Measurements from ENCODE around the gene N4BP2L1.

N4BP2L1 gene

DNA sequence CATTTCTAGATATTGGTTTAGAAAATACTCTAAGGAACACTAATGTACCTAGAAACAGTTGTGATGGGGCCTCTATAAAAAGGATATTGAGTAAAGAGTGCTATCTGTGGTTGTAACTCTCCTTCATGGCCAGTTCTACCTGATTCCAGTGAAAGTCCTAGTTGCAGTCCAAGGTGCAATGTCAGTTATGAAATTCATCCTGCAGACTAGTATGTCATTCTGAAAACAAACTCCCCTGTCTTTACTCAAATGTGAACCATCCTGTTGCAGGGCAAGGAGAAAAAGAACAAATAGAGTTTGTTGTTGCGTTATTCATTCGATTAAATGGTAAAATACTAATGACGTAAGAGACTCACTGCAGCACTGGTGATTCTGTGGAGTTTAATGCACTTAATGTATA is 18.3 kb upstream of the N4BP2L1 start:
- H2AFZ ChIP-seq (ENCODE audit: low read depth, low read length, severe bottlenecking) = no peak overlapping the region

DNA sequence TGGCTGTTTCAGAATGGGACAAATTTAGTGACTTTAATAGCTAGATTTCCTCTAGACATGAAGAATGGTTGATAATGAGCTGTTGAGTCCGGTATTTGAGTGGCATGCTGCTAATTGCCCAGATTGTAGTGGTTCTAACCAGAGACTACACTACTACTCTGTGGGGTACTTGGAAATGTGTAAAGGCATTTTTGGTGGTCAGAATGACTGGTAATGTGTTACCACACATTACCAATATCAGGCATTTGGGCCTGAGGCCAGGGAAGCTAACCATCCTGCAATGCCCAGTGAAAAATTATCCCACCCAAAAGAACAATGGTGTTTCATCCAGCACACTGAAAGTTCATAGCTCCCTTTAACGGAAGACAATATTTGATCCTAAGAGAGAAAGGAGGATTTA is 17.5 kb upstream of the N4BP2L1 start:
- no peaks in the 10 kb centered on the region for H3K36me3 ChIP-seq (ENCODE audit: low read length)
- no peaks in the 10 kb centered on the region for H3K9me2 ChIP-seq (replicated peaks; ENCODE audit: insufficient read depth, low read length)
- H3K4me2 ChIP-seq (ENCODE audit: low read depth, low read length, poor library complexity, severe bottlenecking) = no peak overlapping the region
- H3K9ac ChIP-seq (ENCODE audit: low read length) = no peak overlapping the region
- no peaks in the 10 kb centered on the region for H3F3A ChIP-seq (ENCODE audit: insufficient read depth)
- no peak overlapping the region for H2AFZ ChIP-seq (ENCODE audit: low read depth, low read length, severe bottlenecking)
- H3K27me3 ChIP-seq (ENCODE audit: low read length) = no peaks in the 10 kb centered on the region
- no peaks in the 10 kb centered on the region for H3K9me3 ChIP-seq (ENCODE audit: insufficient read depth, low read length)
- no peak overlapping the region for H3K27ac ChIP-seq (ENCODE audit: low read depth, low read length)
- no peak for TF ChIP-seq EZH2phosphoT487 (conservative IDR thresholded peaks at IDR 0.05; ENCODE audit: low read length)
- TF ChIP-seq, protein P1, sequence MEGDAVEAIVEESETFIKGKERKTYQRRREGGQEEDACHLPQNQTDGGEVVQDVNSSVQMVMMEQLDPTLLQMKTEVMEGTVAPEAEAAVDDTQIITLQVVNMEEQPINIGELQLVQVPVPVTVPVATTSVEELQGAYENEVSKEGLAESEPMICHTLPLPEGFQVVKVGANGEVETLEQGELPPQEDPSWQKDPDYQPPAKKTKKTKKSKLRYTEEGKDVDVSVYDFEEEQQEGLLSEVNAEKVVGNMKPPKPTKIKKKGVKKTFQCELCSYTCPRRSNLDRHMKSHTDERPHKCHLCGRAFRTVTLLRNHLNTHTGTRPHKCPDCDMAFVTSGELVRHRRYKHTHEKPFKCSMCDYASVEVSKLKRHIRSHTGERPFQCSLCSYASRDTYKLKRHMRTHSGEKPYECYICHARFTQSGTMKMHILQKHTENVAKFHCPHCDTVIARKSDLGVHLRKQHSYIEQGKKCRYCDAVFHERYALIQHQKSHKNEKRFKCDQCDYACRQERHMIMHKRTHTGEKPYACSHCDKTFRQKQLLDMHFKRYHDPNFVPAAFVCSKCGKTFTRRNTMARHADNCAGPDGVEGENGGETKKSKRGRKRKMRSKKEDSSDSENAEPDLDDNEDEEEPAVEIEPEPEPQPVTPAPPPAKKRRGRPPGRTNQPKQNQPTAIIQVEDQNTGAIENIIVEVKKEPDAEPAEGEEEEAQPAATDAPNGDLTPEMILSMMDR (IDR thresholded peaks at IDR 0.05; ENCODE audit: insufficient read depth, low read length, poor library complexity, severe bottlenecking) = no peak
- H3K79me2 ChIP-seq (ENCODE audit: insufficient read depth, low read length) = no peaks in the 10 kb centered on the region
- no peak overlapping the region for H3K4me3 ChIP-seq (ENCODE audit: insufficient read depth, low read length, poor library complexity, severe bottlenecking)
- no peaks in the 10 kb centered on the region for H4K20me1 ChIP-seq (ENCODE audit: low read depth, low read length)

More for the DNA sequence above, 18.3 kb upstream of the N4BP2L1 start:
- Histone ChIP-seq H3K9me2 (replicated peaks; ENCODE audit: insufficient read depth, low read length) (no peaks in the 10 kb centered on the region), H3K27ac (ENCODE audit: low read depth, low read length) (no peak overlapping the region), H3K9me3 (ENCODE audit: insufficient read depth, low read length) (no peaks in the 10 kb centered on the region), H3F3A (ENCODE audit: insufficient read depth) (no peaks in the 10 kb centered on the region), H3K4me2 (ENCODE audit: low read depth, low read length, poor library complexity, severe bottlenecking) (no peak overlapping the region), H4K20me1 (ENCODE audit: low read depth, low read length) (no peaks in the 10 kb centered on the region), H3K79me2 (ENCODE audit: insufficient read depth, low read length) (no peaks in the 10 kb centered on the region), H3K36me3 (ENCODE audit: low read length) (no peaks in the 10 kb centered on the region), H3K9ac (ENCODE audit: low read length) (no peak overlapping the region), H3K4me3 (ENCODE audit: insufficient read depth, low read length, poor library complexity, severe bottlenecking) (no peak overlapping the region), H3K27me3 (ENCODE audit: low read length) (no peaks in the 10 kb centered on the region)
- no peak for TF ChIP-seq EZH2phosphoT487 (conservative IDR thresholded peaks at IDR 0.05; ENCODE audit: low read length)
- TF ChIP-seq, protein P1 (IDR thresholded peaks at IDR 0.05; ENCODE audit: insufficient read depth, low read length, poor library complexity, severe bottlenecking) = no peak

DNA sequence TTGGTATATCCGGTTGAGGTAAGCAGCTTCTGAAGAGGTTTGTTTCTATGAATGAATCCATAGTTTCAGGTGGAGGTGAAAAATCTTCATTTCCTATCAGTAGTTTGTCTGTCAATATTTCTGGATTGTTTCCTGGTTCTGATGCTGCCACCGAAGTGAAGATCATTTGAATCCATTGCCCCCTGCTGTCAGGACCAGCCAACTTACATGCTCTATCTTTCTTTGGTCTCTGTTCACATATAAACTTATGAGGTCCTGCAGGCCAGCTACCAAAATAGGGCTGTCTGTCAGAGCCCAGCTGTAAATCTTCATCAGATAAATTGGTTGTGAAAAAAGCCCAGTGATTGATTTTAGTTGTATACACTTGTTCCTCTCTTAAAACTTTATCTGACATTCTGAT is 15.2 kb upstream of the N4BP2L1 start:
- peak overlapping the region; percentile 1 for H2AFZ ChIP-seq (ENCODE audit: low read depth, low read length, severe bottlenecking)

More for the DNA sequence above, 15.2 kb upstream of the N4BP2L1 start:
- no peaks in the 10 kb centered on the region for H3K9me2 ChIP-seq (replicated peaks; ENCODE audit: insufficient read depth, low read length)
- TF ChIP-seq EZH2phosphoT487 (conservative IDR thresholded peaks at IDR 0.05; ENCODE audit: low read length) = no peak
- TF ChIP-seq, protein P1 (IDR thresholded peaks at IDR 0.05; ENCODE audit: insufficient read depth, low read length, poor library complexity, severe bottlenecking) = peak; percentile 32
- no peak overlapping the region for H3K27ac ChIP-seq (ENCODE audit: low read depth, low read length)
- no peaks in the 10 kb centered on the region for H3K36me3 ChIP-seq (ENCODE audit: low read length)
- no peaks in the 10 kb centered on the region for H3F3A ChIP-seq (ENCODE audit: insufficient read depth)
- no peaks in the 10 kb centered on the region for H4K20me1 ChIP-seq (ENCODE audit: low read depth, low read length)
- H3K4me3 ChIP-seq (ENCODE audit: insufficient read depth, low read length, poor library complexity, severe bottlenecking) = no peak overlapping the region
- no peaks in the 10 kb centered on the region for H3K27me3 ChIP-seq (ENCODE audit: low read length)
- H3K4me2 ChIP-seq (ENCODE audit: low read depth, low read length, poor library complexity, severe bottlenecking) = no peak overlapping the region
- H3K9ac ChIP-seq (ENCODE audit: low read length) = no peak overlapping the region
- no peaks in the 10 kb centered on the region for H3K9me3 ChIP-seq (ENCODE audit: insufficient read depth, low read length)
- no peaks in the 10 kb centered on the region for H3K79me2 ChIP-seq (ENCODE audit: insufficient read depth, low read length)

Measured in SU-DHL-6 (cell line).